Body of pancreas (tissue), 4 donors: Measurements from ENCODE around the gene PER2.

Source experiments
- POLR2A ChIP-seq, 3 donors: fragments of 450-650 bp; IDR thresholded peaks; one replicate each; pipeline ENCODE4 v1.6.1; 2016; ENCODE audit warnings: antibody characterized with exemption in 3 of 3, mild to moderate bottlenecking in 2 of 3
- TF ChIP-seq, protein P1 (sequence below), 7 experiments: fragments of 450-650 bp in 4 of 7; fragments of 200-600 bp in 3 of 7; sonication (generic) in 3 of 7; IDR thresholded peaks; one replicate each; pipeline ENCODE4 v1.5.1; 2016 to 2019; ENCODE audit warnings: antibody characterized with exemption in 7 of 7

DNA sequence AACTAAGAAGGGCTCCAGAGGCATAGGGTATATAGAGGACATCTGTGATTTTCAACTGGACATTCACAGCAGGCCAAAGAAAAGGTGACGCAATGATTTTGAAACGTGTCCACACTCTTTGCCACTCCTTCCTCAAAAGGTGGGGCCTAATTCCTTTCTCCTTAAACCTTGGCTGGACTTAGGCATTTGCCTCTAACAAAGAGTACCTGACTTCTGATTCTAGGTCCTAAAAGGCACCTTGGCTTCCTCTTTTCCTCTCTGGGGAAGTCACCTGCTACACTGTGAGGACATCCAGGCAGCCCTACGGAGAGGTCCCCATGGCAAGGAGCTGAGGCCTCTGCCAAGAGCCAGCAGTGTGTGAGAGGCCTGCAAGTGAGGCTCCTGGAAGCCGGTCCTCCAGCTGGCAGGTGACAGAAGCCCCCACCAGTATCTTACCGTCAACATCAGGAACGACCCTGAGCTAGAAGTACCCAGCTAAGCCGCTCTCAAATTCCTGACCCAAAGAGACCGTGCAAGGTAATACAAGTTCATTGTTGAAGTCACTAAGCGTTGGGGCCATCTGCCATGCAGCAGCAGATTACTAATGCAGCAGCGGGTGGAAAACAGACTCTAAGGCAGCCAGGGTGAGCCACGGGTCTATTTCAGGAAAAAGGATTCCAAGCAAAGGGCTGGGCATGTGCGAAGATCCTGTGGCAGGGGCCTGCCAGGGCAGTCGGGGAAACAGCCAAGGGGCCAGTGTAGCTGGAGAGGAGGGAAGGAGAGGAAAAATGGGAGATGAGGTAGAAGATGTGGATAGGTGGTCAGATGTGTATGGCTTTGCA lies 41.2 kb downstream of the PER2 start:
- TF ChIP-seq, protein P1, sequence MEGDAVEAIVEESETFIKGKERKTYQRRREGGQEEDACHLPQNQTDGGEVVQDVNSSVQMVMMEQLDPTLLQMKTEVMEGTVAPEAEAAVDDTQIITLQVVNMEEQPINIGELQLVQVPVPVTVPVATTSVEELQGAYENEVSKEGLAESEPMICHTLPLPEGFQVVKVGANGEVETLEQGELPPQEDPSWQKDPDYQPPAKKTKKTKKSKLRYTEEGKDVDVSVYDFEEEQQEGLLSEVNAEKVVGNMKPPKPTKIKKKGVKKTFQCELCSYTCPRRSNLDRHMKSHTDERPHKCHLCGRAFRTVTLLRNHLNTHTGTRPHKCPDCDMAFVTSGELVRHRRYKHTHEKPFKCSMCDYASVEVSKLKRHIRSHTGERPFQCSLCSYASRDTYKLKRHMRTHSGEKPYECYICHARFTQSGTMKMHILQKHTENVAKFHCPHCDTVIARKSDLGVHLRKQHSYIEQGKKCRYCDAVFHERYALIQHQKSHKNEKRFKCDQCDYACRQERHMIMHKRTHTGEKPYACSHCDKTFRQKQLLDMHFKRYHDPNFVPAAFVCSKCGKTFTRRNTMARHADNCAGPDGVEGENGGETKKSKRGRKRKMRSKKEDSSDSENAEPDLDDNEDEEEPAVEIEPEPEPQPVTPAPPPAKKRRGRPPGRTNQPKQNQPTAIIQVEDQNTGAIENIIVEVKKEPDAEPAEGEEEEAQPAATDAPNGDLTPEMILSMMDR (IDR thresholded peaks at IDR 0.05) = no peak
- TF ChIP-seq POLR2A (IDR thresholded peaks at IDR 0.05) = no peak
